OCI-LY7 (cell line): ENCODE results near the gene UVRAG. TPM values are rescaled to one million over a fixed set of nuclear protein-coding genes. Genes with fewer than 3 reads are reported as not detected.
A peak's percentile ranks its signal among the peaks of the same experiment; 100 is the strongest.

Experiments used
- BruUV-seq: library from RNA; stranded (reverse); fragments of 400-500 nt; replicated peaks from 2 replicates; lab custom pipeline; 2021; lab: Mats Ljungman, UMichigan
- CTCF ChIA-PET: fragments of 300-600 bp; sonication (Branson Sonifier 250); formaldehyde crosslinking; loops from one replicate; lab custom pipeline; 2022; ENCODE audit warnings: antibody characterized with exemption; ENCODE audit not compliant: unreplicated experiment; lab: Charles Lee
- POLR2A ChIA-PET: fragments of 300-600 bp; sonication (Branson Sonifier 250); formaldehyde crosslinking; loops from one replicate; lab custom pipeline; 2022; ENCODE audit warnings: antibody characterized with exemption; lab: Charles Lee
- DNase-seq: peaks from one replicate; pipeline ENCODE4 v3.0.0-alpha.2; 2015; ENCODE audit warnings: low spot score
- H2AFZ ChIP-seq: fragments of 200-600 bp; sonication (generic), shearing (Covaris generic); 2 replicates; pipeline ENCODE4 v1.6.1; 2014; ENCODE audit warnings: mild to moderate bottlenecking, antibody characterized with exemption, low read length, moderate library complexity
- H3K27ac ChIP-seq: fragments of 200-600 bp; sonication (generic); 2 replicates; pipeline ENCODE4 v1.5.1; 2014; ENCODE audit warnings: mixed run types, low read depth, mild to moderate bottlenecking, moderate library complexity, low read length, inconsistent platforms; ENCODE audit not compliant: poor library complexity, severe bottlenecking
- H3K36me3 ChIP-seq: fragments of 200-600 bp; sonication (generic); 2 replicates; pipeline ENCODE4 v1.6.1; 2014; ENCODE audit warnings: mild to moderate bottlenecking, antibody characterized with exemption, low read length, moderate library complexity, mixed read lengths; ENCODE audit not compliant: insufficient read depth
- H3K4me1 ChIP-seq: fragments of 200-600 bp; sonication (generic); 2 replicates; pipeline ENCODE4 v1.5.1; 2014; ENCODE audit warnings: mild to moderate bottlenecking, low read length; ENCODE audit not compliant: insufficient read depth, poor library complexity, severe bottlenecking
- H3K4me2 ChIP-seq: fragments of 200-600 bp; sonication (generic); 2 replicates; pipeline ENCODE4 v1.6.1; 2014; ENCODE audit warnings: mild to moderate bottlenecking, low read length
- H3K4me3 ChIP-seq: fragments of 200-600 bp; sonication (generic); 2 replicates; pipeline ENCODE4 v1.5.1; 2014; ENCODE audit warnings: mild to moderate bottlenecking, low read depth, low read length; ENCODE audit not compliant: poor library complexity, severe bottlenecking
- H3K79me2 ChIP-seq: fragments of 200-600 bp; sonication (generic); 2 replicates; pipeline ENCODE4 v1.6.1; 2016; ENCODE audit warnings: low read depth, mild to moderate bottlenecking, low read length, moderate library complexity, mixed read lengths; ENCODE audit not compliant: insufficient read depth
- H3K9me2 ChIP-seq: fragments of 200-600 bp; sonication (generic); 2 replicates; pipeline ENCODE4 v1.6.1; 2016; ENCODE audit warnings: mild to moderate bottlenecking, low read length, mixed read lengths; ENCODE audit not compliant: insufficient read depth
- H3K9me3 ChIP-seq: fragments of 200-600 bp; sonication (generic); 2 replicates; pipeline ENCODE4 v1.6.1; 2014; ENCODE audit warnings: mild to moderate bottlenecking, mixed run types, low read length, mixed read lengths
- H4K20me1 ChIP-seq: fragments of 200-600 bp; sonication (generic); 2 replicates; pipeline ENCODE4 v1.6.1; 2014; ENCODE audit warnings: mild to moderate bottlenecking, antibody characterized with exemption, low read length, moderate library complexity, mixed read lengths; ENCODE audit not compliant: insufficient read depth
- CTCF ChIP-seq: fragments of 200-600 bp; sonication (generic); conservative IDR thresholded peaks from 2 replicates; pipeline ENCODE4 v1.5.1; 2014; ENCODE audit warnings: mild to moderate bottlenecking, antibody characterized with exemption, low read length, moderate library complexity, mixed read lengths
- EZH2phosphoT487 ChIP-seq: fragments of 200-600 bp; sonication (generic); IDR thresholded peaks from 2 replicates; pipeline ENCODE4 v1.6.1; 2018; ENCODE audit warnings: low read depth, borderline replicate concordance, mild to moderate bottlenecking, mixed run types, antibody characterized with exemption, low read length, moderate library complexity, mixed read lengths
- intact Hi-C: fragments of 100-400 bp; cut with micrococcal nuclease; formaldehyde crosslinking; loops from one replicate; pipeline ENCODE4 v1.10.0; 2022; ENCODE audit not compliant: unreplicated experiment
- total RNA-seq, 2 experiments: library from RNA; depleted of rRNA in 1 of 2; stranded (reverse); fragments of >200 nt in 1 of 2; shearing (Covaris generic) in 1 of 2; gene quantifications; 2 replicates each; pipeline ENCODE4 v1.2.3, GENCODE V29; 2014 to 2022

UVRAG gene
- total RNA-seq, 2 experiments from 2014 or later: 43.7 to 73.3 TPM

GRCh38 chr11:75813622-75814039 lies 1.4 kb upstream of the UVRAG start:
- peak overlapping the region; percentile 92 for H3K4me3 ChIP-seq
- TF ChIP-seq EZH2phosphoT487 (no peak), CTCF (no peak)
- no peaks in the 10 kb centered on the region for H3K9me3 ChIP-seq
- CTCF ChIA-PET: interaction anchor here (0.5 kb wide), 1 partner anchor 12 kb away, joined by 3 read pairs; no protein-coding TSS in a partner anchor
- H3K4me2 ChIP-seq: peak overlapping the region; percentile 81
- POLR2A ChIA-PET: interaction anchor here (0.7 to 1.6 kb wide), 5 partner anchors 11 to 101 kb away, joined by 3 to 18 read pairs (median 4); no protein-coding TSS in a partner anchor
- DNase-seq: no peak
- peaks cover 33% of the 10 kb centered on the region for H3K79me2 ChIP-seq
- H3K9me2 ChIP-seq: no peaks in the 10 kb centered on the region
- H3K27ac ChIP-seq: peak overlapping the region; percentile 82
- H2AFZ ChIP-seq: peak overlapping the region; percentile 86; the same call in 1 of the 2 replicates
- no peaks in the 10 kb centered on the region for H4K20me1 ChIP-seq
- H3K36me3 ChIP-seq: peaks cover 4% of the 10 kb centered on the region; the same call in 1 of the 2 replicates
- intact Hi-C loops: loop anchor here (1.0 kb wide), 1 partner anchor 40 kb away; no protein-coding TSS in a partner anchor
- peaks cover 49% of the 10 kb centered on the region for H3K4me1 ChIP-seq
- no TSS peak for BruUV-seq

- Histone ChIP-seq H3K9me3 (no peaks in the 10 kb centered on the region), H3K79me2 (peaks cover 40% of the 10 kb centered on the region), H3K4me1 (peaks cover 56% of the 10 kb centered on the region), H3K36me3 (peaks cover 4% of the 10 kb centered on the region; the same call in 1 of the 2 replicates), H2AFZ (peak overlapping the region; percentile 86), H4K20me1 (no peaks in the 10 kb centered on the region), H3K4me2 (peak overlapping the region; percentile 81), H3K27ac (peak overlapping the region; percentile 82), H3K9me2 (no peaks in the 10 kb centered on the region), H3K4me3 (peak overlapping the region; percentile 92)
- CTCF ChIA-PET: no interaction called here
- BruUV-seq: no TSS peak
- POLR2A ChIA-PET: interaction anchor here (0.5 to 1.6 kb wide), 6 partner anchors 10 to 80 kb away, joined by 3 to 18 read pairs (median 4); no protein-coding TSS in a partner anchor
- intact Hi-C loops: loop anchor here (1.0 kb wide), 1 partner anchor 41 kb away; no protein-coding TSS in a partner anchor
- no peak for DNase-seq
- no peak for TF ChIP-seq CTCF
- no peak for TF ChIP-seq EZH2phosphoT487
Measured at GRCh38 chr11:75814363-75814676, 690 bp upstream of the UVRAG start.
